Endometrium (tissue), 2 donors: Measurements from ENCODE around the gene DR1.

Experiments used
- FAIRE-seq: peaks from 2 replicates; lab custom pipeline; 2012; peaks lifted over from hg19 to GRCh38; lab: Jason Lieb, UNC
- donor health status: control.
- donor health status: control.

The DR1 gene

GRCh38 chr1:93394514-93394913, 48.8 kb downstream of the DR1 start:
- no peak for FAIRE-seq

GRCh38 chr1:93395195-93395594, 49.5 kb downstream of the DR1 start:
- FAIRE-seq, result no peak

GRCh38 chr1:93399781-93400180, 54.1 kb downstream of the DR1 start:
- no peak for FAIRE-seq

GRCh38 chr1:93408203-93408602, 62.5 kb downstream of the DR1 start:
- FAIRE-seq, result no peak

- no peak for FAIRE-seq
Observed at GRCh38 chr1:93411000-93411399, 65.3 kb downstream of the DR1 start.

- no peak for FAIRE-seq
Observed at GRCh38 chr1:93414749-93415148, 69.0 kb downstream of the DR1 start.

- FAIRE-seq, result no peak
Observed at GRCh38 chr1:93415296-93415695, 69.6 kb downstream of the DR1 start.

- FAIRE-seq, result no peak
Observed at GRCh38 chr1:93416183-93416582, 70.5 kb downstream of the DR1 start.
